GM04503 (cell line): Measurements from ENCODE around the gene STEAP2.

Experiments used
- DNase-seq: peaks from one replicate; pipeline ENCODE4 v3.0.0-alpha.2; 2012; ENCODE audit warnings: low read depth

The STEAP2 gene

DNA sequence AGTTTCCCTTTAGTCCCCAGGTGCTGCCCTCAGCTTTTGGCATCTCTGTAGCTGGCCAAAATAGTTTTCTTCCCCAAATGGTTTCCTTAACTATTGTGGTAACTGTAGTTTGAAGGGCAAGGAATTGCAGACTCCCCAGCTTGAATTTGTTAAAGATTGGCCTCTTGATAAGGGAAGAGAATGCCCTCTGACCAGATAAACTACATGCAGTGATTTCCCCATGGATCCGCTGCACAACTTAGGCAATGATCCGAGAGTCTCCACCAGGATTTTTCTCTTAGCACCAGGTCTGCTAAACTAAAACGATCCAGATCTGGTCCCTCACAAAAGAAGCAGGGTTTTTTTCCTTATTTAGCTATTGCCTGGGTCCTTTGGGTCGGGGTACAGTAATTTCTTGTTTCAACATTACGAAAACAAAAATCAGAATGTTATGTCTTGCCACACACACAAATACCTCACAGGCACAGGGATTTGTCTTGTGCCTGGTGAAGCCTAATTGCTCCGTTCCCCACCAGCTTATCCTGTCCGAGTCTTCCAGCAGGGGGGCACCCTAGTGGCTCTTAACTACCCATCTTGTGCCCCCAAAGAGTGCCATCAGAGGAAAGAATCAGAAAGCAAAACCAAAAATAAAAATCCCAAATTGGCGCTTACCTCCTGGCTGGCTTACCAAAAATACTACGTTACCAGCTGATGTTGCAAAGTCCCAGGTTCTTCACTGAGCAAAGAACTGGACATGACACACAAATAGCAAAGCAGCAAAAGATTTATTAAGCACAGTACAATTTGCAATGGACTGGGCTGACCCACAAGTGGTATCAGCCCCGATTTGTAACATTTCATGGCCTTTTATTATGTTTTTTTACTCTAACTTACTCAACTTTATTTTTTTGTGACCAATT is 16.4 kb upstream of the STEAP2 start:
- DNase-seq = no peak

DNA sequence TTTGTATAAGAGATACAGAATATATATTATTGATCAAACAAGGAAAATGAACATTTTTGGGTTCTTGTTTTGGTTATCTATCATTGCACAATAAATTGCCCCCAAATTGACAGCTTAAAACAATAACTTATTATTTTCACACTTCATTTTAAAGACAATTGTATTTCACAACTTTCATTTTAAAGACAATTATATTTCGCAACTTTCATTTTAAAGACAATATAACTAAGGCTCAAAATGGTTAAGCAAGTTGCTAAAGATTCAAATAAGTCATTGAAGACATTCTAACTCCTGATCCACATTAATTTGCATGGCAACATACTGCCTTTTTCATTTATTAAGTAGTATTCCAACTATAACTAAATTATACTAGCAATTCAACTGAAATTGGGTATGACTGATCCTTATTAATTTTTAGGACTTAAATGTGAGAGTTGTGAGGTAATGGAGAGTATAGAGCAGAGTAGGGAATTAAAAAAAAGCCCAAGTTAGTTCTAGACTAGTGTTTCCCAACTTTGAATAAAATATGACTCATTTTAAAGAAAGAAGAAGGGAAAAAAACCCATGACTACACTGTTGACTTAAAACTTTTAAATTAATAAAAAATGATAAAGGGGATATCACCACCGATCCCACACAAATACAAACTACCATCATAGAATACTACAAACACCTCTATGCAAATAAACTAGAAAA is 9.9 kb upstream of the STEAP2 start:
- DNase-seq = no peak

DNA sequence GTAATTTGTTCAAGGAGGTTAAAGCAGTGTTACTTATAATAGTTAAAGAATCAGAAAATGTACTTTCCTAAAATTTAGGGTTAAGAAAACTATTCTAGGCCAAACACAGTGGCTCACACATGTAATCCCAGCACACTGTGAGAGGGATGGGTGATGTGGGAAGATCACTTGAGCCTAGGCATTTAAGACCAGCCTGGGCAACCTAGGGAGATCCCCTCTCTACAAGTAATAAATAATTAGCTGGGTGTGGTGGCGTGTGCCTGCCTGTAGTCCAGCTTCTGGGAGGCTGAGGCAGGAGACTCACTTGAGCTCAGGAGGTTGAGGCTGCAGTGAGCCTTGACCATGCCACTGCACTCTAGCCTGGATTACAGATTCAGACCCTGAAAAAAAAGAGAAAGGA is 3.6 kb upstream of the STEAP2 start:
- DNase-seq = no peak

DNA sequence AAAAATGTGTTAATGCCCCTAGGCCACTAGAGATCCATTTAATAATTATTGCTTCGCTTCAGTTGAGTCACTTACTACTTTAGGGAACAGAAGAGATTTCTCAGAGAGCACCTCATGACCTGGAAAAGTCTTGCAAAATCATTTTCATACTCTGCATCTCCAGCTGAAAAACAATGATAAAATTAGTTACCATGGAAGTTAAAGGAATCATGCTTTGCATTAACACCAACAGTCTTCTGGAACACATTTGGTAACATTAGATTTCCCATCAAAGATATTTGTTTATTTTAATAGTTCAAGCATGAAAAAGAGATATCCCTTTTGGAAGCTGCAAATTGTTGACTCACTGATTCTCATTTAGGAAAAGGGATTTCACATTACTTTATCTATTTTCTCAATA is 1.8 kb upstream of the STEAP2 start:
- no peak for DNase-seq

DNA sequence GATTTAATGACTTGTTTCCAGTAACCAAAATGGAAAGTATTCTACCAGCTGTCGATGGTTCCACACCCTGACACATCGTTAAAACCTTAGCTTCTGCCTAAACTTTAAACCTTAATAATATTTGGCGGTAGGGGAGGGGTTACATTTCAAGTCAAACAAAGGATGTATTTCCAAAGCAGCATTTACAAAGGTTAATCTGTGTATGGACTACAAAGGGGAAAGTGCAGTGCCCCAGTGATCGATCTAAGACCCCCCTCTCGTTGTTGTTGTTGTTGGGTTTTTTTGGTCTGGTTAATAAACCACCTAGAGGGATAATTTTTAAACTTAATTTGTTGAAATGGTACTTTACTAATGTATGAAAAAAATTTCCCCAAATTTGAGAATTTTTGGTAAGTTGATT is 1.1 kb upstream of the STEAP2 start:
- no peak for DNase-seq

DNA sequence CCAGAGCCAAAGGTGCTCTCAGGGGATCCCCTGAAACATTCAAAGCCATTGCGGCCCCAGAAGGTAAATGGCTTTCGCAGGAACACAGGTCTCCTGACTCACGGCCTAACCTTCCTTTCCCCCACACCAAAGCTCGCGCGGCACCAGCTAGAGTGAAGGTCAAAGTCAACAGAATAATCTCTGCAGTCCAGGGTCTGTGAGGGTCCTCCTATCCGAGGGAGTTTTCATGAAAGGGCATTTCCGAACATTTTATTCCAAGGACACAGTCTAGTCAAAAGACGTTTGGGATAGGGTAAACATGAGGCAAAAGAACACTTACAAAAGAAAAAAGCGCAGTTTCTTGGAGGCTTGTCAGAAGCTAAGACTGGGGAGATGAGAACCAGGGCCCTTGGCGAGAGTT is 559 bp upstream of the STEAP2 start:
- no peak for DNase-seq

DNA sequence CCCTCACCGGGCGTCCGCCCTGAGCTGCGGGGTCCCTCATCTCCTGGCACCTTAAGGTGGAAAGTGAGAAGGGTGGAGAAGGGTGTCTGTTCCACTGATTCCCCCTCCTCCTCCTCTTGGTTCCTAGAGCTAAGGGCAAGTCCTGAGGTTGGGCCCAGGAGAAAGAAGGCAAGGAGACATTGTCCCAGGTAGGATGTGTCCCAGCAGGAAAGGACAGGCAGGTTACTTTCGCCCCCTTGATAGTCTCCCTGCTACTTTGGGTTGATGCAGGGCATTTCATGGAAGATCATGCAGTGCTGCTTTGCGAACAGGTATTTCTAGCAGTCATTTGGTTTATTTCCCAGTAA is 582 bp downstream of the STEAP2 start:
- no peak for DNase-seq

DNA sequence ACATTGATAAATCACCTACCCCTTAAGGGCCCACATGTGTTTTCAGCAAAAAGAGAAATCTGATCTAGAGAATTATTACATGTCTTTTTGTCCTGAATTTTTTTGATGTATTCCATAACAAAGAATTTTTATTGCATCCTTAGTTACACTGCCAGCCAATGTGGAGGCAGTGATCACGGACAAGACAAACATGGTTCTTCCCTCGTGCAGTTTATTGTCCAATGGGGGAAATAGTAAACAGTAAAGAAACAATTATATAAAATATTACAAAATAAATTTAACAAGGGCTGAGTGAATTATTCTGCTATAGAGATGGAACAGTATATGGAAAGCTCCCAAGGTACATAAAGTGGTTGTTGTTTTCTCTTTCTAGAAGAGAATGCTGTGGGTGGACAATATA is 2.0 kb downstream of the STEAP2 start:
- no peak for DNase-seq

DNA sequence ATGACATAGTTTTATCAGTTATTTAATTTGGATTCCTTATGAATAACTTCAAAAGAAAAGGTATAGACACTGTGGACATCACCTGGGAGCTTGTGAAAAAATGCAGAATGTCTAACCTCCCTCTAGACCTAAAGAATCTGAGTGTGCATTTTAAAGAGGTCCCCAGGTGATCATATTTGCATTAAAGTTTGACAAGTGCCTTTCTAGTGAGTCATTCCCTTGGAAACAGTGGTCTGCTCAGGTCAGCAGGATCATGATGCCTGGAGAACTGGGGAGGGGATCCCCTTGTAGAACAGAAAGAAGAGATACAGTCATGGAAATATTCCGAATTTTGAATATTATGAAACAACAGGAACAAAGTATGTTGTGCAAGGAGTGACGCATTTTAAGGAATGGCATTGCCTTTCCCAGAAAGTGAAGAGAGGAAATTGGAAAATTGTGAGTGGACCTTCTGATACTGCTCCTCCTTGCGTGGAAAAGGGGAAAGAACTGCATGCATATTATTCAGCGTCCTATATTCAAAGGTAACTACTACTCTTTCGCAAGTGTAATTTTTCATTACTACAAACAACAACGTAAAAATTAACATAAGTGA is 4.6 kb downstream of the STEAP2 start:
- DNase-seq = no peak

DNA sequence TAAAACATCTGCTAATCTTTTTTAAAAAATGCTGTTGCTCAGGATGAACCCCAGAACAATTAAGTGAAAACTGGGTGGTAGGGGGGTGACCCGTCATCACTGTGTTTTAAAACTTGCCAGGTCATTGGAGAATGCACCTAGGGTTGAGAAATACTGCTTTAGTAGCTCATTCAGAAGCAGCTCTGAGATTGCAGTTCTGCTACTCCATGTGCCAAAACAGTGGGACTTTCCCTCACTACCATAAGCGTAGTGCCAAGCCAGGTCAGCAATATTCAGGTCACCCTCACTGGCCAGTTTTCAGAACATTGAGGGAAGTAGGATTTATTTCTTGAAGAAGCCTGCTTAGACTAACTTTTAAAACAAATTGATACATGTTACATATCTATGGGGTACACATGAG is 5.2 kb downstream of the STEAP2 start:
- DNase-seq = no peak

DNA sequence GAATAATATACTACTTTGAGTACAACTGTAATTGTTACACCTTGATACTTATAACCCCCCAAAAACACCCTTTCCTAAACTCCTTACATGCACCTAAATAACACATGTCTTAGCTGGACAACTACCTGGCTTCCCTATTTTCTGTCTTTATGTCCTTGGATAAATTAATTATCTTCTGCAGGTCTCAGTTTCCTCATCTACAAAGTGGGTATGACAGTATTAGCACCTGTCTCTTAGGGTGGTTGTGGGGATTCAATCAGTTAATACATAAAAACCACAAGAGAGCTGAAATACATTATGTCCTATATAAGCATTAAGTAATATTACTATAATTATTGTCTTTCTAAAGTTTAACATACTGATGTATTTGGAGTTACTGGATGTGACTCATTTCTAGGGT is 10.8 kb downstream of the STEAP2 start:
- no peak for DNase-seq

DNA sequence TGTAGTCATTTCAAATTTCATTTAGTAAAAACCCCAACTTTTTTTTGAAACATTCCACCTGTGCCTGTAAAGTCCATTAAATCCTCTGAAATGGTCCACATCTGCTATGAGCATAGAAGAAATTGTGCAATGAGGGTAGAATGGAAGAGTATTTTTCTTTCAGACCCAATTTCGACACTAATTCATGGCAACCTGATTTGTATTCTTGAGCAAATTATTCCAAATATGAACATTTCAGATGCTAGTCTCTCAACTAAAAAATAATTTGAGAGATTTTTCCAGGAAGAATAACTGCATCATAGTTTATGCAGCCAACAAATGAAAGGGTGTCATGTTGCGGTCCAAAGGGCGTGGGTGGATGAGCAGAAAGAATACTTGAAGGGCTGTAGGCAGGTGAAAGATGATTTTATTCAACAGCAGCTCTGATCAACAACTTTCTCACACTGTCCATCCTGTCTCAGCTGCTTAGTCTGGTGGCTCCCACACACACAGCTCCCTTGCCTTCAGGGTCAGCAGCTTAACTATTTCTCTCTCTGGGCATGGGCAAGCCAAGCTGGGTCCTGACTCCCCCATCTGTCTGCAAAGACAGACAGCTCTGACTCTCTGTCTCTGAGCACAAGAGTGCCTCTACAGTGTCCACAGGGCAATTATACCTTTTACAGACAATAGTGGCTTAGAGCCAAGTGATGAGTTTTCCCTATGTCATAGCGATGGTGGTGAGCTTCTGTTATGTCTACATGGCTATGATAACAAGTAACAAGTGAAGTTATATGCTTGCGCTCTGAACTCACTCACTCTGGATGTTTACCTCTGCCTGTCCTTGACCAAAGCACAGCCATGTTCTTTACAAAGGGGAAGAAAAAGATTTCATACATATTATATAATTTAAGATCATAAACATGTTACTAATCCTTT is 11.5 kb downstream of the STEAP2 start:
- no peak for DNase-seq

DNA sequence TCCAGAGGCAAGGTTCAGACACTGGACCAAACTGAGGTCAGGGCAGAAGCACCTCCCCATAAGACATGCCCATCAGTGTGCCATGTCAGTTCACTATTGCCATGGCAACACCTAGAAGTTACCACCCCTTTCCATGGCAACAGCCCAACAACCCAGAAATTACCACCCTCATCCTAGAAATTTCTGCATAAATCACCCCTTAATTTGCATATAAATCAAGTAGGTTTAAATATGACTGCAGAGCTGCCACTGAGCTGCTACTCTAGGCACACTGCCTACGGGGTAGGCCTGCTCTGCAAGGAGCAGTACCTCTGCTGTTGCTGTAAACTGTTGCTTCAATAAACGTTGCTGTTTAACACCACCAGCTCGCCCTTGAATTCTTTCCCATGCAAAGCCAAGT is 12.7 kb downstream of the STEAP2 start:
- no peak for DNase-seq

DNA sequence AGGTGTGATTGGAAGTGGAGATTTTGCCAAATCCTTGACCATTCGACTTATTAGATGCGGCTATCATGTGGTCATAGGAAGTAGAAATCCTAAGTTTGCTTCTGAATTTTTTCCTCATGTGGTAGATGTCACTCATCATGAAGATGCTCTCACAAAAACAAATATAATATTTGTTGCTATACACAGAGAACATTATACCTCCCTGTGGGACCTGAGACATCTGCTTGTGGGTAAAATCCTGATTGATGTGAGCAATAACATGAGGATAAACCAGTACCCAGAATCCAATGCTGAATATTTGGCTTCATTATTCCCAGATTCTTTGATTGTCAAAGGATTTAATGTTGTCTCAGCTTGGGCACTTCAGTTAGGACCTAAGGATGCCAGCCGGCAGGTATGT is 13.6 kb downstream of the STEAP2 start:
- DNase-seq = no peak

DNA sequence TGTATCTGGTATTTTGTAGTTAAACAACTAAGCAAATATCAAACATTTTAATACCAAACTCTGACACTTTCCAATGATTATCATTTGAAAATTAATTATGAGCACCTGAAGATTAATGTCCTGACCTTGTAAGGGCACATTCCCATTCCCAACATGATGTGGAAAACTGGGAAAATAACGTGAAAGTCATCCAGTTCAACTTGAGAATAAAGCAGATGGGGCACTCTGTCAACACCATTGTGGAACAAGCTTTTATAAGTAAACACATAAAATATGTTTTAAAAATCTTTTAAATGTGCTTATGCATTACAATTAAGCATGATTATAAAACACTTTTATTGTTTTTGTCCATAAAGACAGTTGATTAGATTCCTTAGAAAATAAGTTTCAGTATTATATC is 14.1 kb downstream of the STEAP2 start:
- no peak for DNase-seq

DNA sequence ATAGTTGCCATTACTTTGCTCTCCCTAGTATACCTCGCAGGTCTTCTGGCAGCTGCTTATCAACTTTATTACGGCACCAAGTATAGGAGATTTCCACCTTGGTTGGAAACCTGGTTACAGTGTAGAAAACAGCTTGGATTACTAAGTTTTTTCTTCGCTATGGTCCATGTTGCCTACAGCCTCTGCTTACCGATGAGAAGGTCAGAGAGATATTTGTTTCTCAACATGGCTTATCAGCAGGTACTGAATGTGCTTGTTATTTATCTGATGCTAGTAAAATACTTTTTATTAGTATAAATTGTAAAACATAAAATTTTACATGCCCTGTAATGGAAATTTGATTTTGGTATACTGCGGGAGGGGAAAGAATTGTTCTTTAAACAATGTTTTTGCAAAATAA is 15.7 kb downstream of the STEAP2 start:
- no peak for DNase-seq

DNA sequence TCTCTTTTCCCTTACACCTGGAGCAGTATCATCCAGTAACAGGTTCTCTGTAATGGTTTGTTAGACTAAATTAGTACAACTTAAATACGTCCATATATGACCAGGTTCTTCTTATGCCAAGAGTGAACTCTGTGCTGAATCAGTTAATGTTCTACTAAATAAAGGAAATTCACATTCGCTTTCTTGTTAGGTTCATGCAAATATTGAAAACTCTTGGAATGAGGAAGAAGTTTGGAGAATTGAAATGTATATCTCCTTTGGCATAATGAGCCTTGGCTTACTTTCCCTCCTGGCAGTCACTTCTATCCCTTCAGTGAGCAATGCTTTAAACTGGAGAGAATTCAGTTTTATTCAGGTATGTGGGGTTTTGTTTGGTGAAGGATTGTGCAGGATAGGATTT is 18.1 kb downstream of the STEAP2 start:
- no peak for DNase-seq

DNA sequence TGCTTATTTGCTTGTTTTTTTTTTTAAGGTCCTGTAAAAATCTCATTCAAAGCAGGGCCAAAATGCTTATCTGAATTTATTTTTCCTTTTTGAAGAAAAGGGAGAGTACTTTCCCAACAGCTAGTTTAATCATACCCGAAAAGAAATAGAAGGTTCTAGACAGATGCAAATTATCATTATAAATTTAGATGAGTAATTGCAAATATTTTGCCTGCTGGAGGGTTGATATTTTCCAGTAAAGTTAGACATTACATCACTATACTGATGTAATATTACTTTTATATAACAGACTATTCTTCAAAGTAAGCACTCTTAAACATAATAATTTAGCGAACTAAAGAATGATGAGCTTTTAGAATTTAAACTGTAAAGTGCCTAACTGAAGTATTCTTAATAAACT is 19.3 kb downstream of the STEAP2 start:
- no peak for DNase-seq

DNA sequence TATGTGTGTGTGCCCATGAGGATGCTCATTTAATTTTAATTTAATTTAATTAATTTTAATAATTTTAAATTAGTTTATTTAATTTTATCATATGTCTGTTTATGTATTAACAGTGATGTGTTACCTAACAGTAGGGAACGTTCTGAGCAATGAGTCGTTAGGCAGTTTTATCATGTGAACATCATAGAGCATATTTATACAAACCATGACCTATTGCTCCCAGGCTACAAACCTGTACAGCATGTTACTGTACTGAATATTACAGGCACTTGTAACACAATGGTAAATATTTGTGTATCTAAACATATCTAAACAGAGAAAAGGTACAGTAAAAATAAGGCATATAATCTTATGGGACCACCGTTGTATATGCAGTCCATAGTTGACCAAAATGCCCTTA is 19.8 kb downstream of the STEAP2 start:
- DNase-seq = no peak

DNA sequence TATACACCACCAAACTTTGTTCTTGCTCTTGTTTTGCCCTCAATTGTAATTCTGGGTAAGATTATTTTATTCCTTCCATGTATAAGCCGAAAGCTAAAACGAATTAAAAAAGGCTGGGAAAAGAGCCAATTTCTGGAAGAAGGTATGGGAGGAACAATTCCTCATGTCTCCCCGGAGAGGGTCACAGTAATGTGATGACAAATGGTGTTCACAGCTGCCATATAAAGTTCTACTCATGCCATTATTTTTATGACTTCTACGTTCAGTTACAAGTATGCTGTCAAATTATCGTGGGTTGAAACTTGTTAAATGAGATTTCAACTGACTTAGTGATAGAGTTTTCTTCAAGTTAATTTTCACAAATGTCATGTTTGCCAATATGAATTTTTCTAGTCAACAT is 20.9 kb downstream of the STEAP2 start:
- no peak for DNase-seq

DNA sequence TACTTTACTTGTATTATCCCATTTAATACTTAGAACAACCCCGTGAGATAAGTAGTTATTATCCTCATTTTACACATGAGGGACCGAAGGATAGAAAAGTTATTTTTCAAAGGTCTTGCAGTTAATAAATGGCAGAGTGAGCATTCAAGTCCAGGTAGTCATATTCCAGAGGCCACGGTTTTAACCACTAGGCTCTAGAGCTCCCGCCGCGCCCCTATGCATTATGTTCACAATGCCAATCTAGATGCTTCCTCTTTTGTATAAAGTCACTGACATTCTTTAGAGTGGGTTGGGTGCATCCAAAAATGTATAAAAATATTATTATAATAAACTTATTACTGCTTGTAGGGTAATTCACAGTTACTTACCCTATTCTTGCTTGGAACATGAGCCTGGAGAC is 22.0 kb downstream of the STEAP2 start:
- no peak for DNase-seq

DNA sequence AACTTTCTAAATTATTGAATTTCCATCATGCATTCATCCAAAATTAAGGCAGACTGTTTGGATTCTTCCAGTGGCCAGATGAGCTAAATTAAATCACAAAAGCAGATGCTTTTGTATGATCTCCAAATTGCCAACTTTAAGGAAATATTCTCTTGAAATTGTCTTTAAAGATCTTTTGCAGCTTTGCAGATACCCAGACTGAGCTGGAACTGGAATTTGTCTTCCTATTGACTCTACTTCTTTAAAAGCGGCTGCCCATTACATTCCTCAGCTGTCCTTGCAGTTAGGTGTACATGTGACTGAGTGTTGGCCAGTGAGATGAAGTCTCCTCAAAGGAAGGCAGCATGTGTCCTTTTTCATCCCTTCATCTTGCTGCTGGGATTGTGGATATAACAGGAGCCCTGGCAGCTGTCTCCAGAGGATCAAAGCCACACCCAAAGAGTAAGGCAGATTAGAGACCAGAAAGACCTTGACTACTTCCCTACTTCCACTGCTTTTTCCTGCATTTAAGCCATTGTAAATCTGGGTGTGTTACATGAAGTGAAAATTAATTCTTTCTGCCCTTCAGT is 25.3 kb downstream of the STEAP2 start:
- no peak for DNase-seq
